PC-3 (cell line): ENCODE results near the gene ADPRHL1. TPM values are rescaled to one million over a fixed set of nuclear protein-coding genes. Genes with fewer than 3 reads are reported as not detected.

Source experiments
- ATAC-seq: fragments of 200-7000 bp; cut with Tn5 transposase; 2 replicates; pipeline ENCODE4 v1.9.1; 2020; ENCODE audit warnings: mild to moderate bottlenecking, moderate library complexity
- BruUV-seq: library from RNA; stranded (reverse); fragments of 400-500 nt; replicated peaks from 2 replicates; lab custom pipeline; 2021; lab: Mats Ljungman, UMichigan
- CTCF ChIA-PET: fragments of 300-600 bp; sonication (Branson Sonifier 250); formaldehyde crosslinking; loops from one replicate; lab custom pipeline; 2022; ENCODE audit warnings: antibody characterized with exemption; lab: Charles Lee
- POLR2A ChIA-PET: fragments of 300-600 bp; sonication (Branson Sonifier 250); formaldehyde crosslinking; loops from one replicate; lab custom pipeline; 2022; ENCODE audit warnings: antibody characterized with exemption; ENCODE audit not compliant: unreplicated experiment; lab: Charles Lee
- DNase-seq: peaks from one replicate; pipeline ENCODE4 v3.0.0-alpha.2; 2015
- H2AFZ ChIP-seq: fragments of 300-600 bp; sonication (generic); 2 replicates; pipeline ENCODE4 v1.6.0; 2016; ENCODE audit warnings: antibody characterized with exemption, low read length
- H3F3A ChIP-seq: fragments of 300-600 bp; sonication (generic); one replicate; pipeline ENCODE4 v1.6.0; 2017; ENCODE audit warnings: antibody characterized with exemption, low read length, control low read depth, mild to moderate bottlenecking; ENCODE audit not compliant: unreplicated experiment
- H3K27ac ChIP-seq: fragments of 300-600 bp; sonication (generic); 2 replicates; pipeline ENCODE4 v1.5.1; 2016; ENCODE audit warnings: mild to moderate bottlenecking, low read length
- H3K27me3 ChIP-seq: fragments of 300-600 bp; sonication (generic); 2 replicates; pipeline ENCODE4 v1.6.1; 2016; ENCODE audit warnings: low read length, mixed read lengths
- H3K36me3 ChIP-seq: fragments of 300-600 bp; sonication (generic); 2 replicates; pipeline ENCODE4 v1.6.1; 2016; ENCODE audit warnings: low read depth, mixed run types, low read length, mixed read lengths
- H3K4me1 ChIP-seq: fragments of 300-600 bp; sonication (generic); 2 replicates; pipeline ENCODE4 v1.5.1; 2016; ENCODE audit warnings: low read length; ENCODE audit not compliant: insufficient read depth
- H3K4me2 ChIP-seq: fragments of 300-600 bp; sonication (generic); 2 replicates; pipeline ENCODE4 v1.6.0; 2016; ENCODE audit warnings: low read length
- H3K4me3 ChIP-seq: fragments of 300-600 bp; sonication (generic); 2 replicates; pipeline ENCODE4 v1.5.1; 2016; ENCODE audit warnings: mild to moderate bottlenecking, low read length, mixed read lengths
- H3K79me2 ChIP-seq: fragments of 300-600 bp; sonication (generic); 2 replicates; pipeline ENCODE4 v1.6.1; 2017; ENCODE audit warnings: low read length, mixed read lengths
- H3K9ac ChIP-seq: fragments of 300-600 bp; sonication (generic); 2 replicates; pipeline ENCODE4 v1.6.0; 2016; ENCODE audit warnings: mild to moderate bottlenecking, low read length
- H3K9me2 ChIP-seq: fragments of 300-600 bp; sonication (generic); replicated peaks from 2 replicates; pipeline ENCODE4 v1.6.1; 2016; ENCODE audit warnings: mixed run types, low read length, mixed read lengths
- H3K9me3 ChIP-seq: fragments of 300-600 bp; sonication (generic); 2 replicates; pipeline ENCODE4 v1.6.1; 2016; ENCODE audit warnings: low read length, mixed read lengths
- H4K20me1 ChIP-seq: fragments of 300-600 bp; sonication (generic); 2 replicates; pipeline ENCODE4 v1.6.1; 2016; ENCODE audit warnings: low read length, mixed read lengths
- CTCF ChIP-seq: fragments of 300-600 bp; sonication (generic); conservative IDR thresholded peaks from 2 replicates; pipeline ENCODE4 v1.5.1; 2017; ENCODE audit warnings: antibody characterized with exemption, low read depth, mild to moderate bottlenecking, low read length
- EZH2 ChIP-seq: fragments of 300-600 bp; sonication (generic); IDR thresholded peaks from one replicate; pipeline ENCODE4 v1.6.1; 2017; ENCODE audit warnings: antibody characterized with exemption, mild to moderate bottlenecking, low read length; ENCODE audit not compliant: unreplicated experiment
- EZH2phosphoT487 ChIP-seq: fragments of 300-600 bp; sonication (generic); IDR thresholded peaks from 2 replicates; pipeline ENCODE4 v1.6.1; 2018; ENCODE audit warnings: mild to moderate bottlenecking, antibody characterized with exemption, low read length, borderline replicate concordance
- intact Hi-C: fragments of 100-400 bp; cut with micrococcal nuclease; formaldehyde crosslinking; loops from 2 replicates; pipeline ENCODE4 v1.9.0; 2023
- total RNA-seq: library from RNA; depleted of rRNA; stranded (reverse); fragments of >200 nt; gene quantifications from 2 replicates; pipeline ENCODE4 v1.2.3, GENCODE V29; 2014

ADPRHL1 gene
- total RNA-seq, 1 experiment from 2014 or later: 10.3 TPM

GRCh38 chr13:113405481-113406300 is 47.6 kb downstream of the ADPRHL1 start:
- no TSS peak for BruUV-seq
- Histone ChIP-seq H4K20me1 (no peaks in the 10 kb centered on the region), H3K27me3 (no peaks in the 10 kb centered on the region), H3F3A (no peaks in the 10 kb centered on the region), H3K4me1 (peaks cover 9% of the 10 kb centered on the region), H3K27ac (no peak overlapping the region), H3K4me3 (no peak overlapping the region), H3K9me2 (no peaks in the 10 kb centered on the region), H3K4me2 (no peak overlapping the region), H3K9me3 (no peaks in the 10 kb centered on the region), H3K79me2 (no peaks in the 10 kb centered on the region), H3K9ac (no peak overlapping the region), H2AFZ (no peak overlapping the region), H3K36me3 (no peaks in the 10 kb centered on the region)
- no peak for TF ChIP-seq EZH2phosphoT487
- TF ChIP-seq EZH2: no peak
- no peak for TF ChIP-seq CTCF
- ChIA-PET CTCF (interaction anchor here (0.6 kb wide), 1 partner anchor 25 kb away, joined by 4 read pairs; no protein-coding TSS in a partner anchor), POLR2A (no interaction called here)
- ATAC-seq: no peak
- DNase-seq: no peak
- intact Hi-C loops: no loop called here

- Histone ChIP-seq H3K4me1 (peaks cover 1% of the 10 kb centered on the region), H3K4me2 (no peak overlapping the region), H3K27ac (no peak overlapping the region), H3K9me2 (no peaks in the 10 kb centered on the region), H3F3A (no peaks in the 10 kb centered on the region), H4K20me1 (no peaks in the 10 kb centered on the region), H2AFZ (no peak overlapping the region), H3K27me3 (no peaks in the 10 kb centered on the region), H3K36me3 (no peaks in the 10 kb centered on the region), H3K4me3 (no peak overlapping the region), H3K79me2 (no peaks in the 10 kb centered on the region), H3K9me3 (no peaks in the 10 kb centered on the region), H3K9ac (no peak overlapping the region)
- ChIA-PET CTCF (no interaction called here), POLR2A (no interaction called here)
- intact Hi-C loops: no loop called here
- ATAC-seq (no peak), DNase-seq (no peak)
- no peak for TF ChIP-seq EZH2phosphoT487
- no peak for TF ChIP-seq CTCF
- TF ChIP-seq EZH2: no peak
- BruUV-seq: no TSS peak
These were observed 48.4 kb downstream of the ADPRHL1 start for GRCh38 chr13:113404723-113405471.
